Brain microvascular endothelial cell (primary cell): Measurements from ENCODE around the gene MAP3K5.
"Not testable (repeated sequence)": the region's sequence is repeated elsewhere in the genome, so short reads cannot be mapped to it uniquely, and the experiment has no call there.

Experiments used
- DNase-seq: peaks from one replicate; pipeline ENCODE4 v3.0.0-alpha.2; 2020
- H3K27ac ChIP-seq: fragments of 250-450 bp; sonication (Bioruptor Pico); 2 replicates; pipeline ENCODE4 v1.5.1; 2020; ENCODE audit warnings: mild to moderate bottlenecking, moderate library complexity
- H3K27me3 ChIP-seq: fragments of 250-450 bp; sonication (Bioruptor Pico); replicated peaks from 2 replicates; pipeline ENCODE4 v1.5.1; 2020; ENCODE audit warnings: mild to moderate bottlenecking
- H3K36me3 ChIP-seq: fragments of 250-450 bp; sonication (Bioruptor Pico); replicated peaks from 2 replicates; pipeline ENCODE4 v1.5.1; 2020; ENCODE audit warnings: mild to moderate bottlenecking
- H3K4me3 ChIP-seq: 2 replicates; pipeline ENCODE4 v1.5.1; 2011; ENCODE audit warnings: low read depth, mild to moderate bottlenecking, control low read depth, low read length, moderate library complexity
- CTCF ChIP-seq: IDR thresholded peaks from 2 replicates; pipeline ENCODE4 v1.5.1; 2011; ENCODE audit warnings: low read depth, mild to moderate bottlenecking, moderate library complexity, low read length, control low read depth, inconsistent platforms; ENCODE audit errors: missing control alignments
- in situ Hi-C: cut with HindIII; loops from 2 replicates; pipeline ENCODE4 v1.10.0; 2017; ENCODE audit warnings: low sequenced_read_pairs, low pct_ligation_motif_present

MAP3K5 gene

GRCh38 chr6:136592930-136593673, 199.2 kb downstream of the MAP3K5 start:
- Histone ChIP-seq H3K27ac (peak overlapping the region; percentile 87), H3K4me3 (no peak overlapping the region), H3K27me3 (no peaks in the 10 kb centered on the region), H3K36me3 (peaks cover 16% of the 10 kb centered on the region)
- peak; percentile 41 for DNase-seq
- no peak for TF ChIP-seq CTCF
- in situ Hi-C loops, result no loop called here

- Histone ChIP-seq H3K27me3 (no peaks in the 10 kb centered on the region), H3K36me3 (peaks cover 16% of the 10 kb centered on the region), H3K27ac (no peak overlapping the region), H3K4me3 (no peak overlapping the region)
- in situ Hi-C loops, result no loop called here
- no peak for TF ChIP-seq CTCF
- DNase-seq, result no peak
These were observed 200.7 kb downstream of the MAP3K5 start for GRCh38 chr6:136591617-136592016.

- H3K4me3 ChIP-seq, in situ Hi-C loops, H3K27ac ChIP-seq, DNase-seq, H3K27me3 ChIP-seq: not testable (repeated sequence)
- H3K36me3 ChIP-seq, result peaks cover 16% of the 10 kb centered on the region
These were observed 201.4 kb downstream of the MAP3K5 start for GRCh38 chr6:136590846-136591245.

- peak overlapping the region; percentile 3 for H3K27ac ChIP-seq
- no peak for TF ChIP-seq CTCF
- in situ Hi-C loops, result no loop called here
- no peaks in the 10 kb centered on the region for H3K27me3 ChIP-seq
- peaks cover 16% of the 10 kb centered on the region for H3K36me3 ChIP-seq
- DNase-seq, result no peak
- H3K4me3 ChIP-seq, result no peak overlapping the region
These were observed 204.8 kb downstream of the MAP3K5 start for GRCh38 chr6:136587527-136587926.

- Histone ChIP-seq H3K27me3 (no peaks in the 10 kb centered on the region), H3K27ac (peak overlapping the region; percentile 88), H3K4me3 (no peak overlapping the region), H3K36me3 (peaks cover 8% of the 10 kb centered on the region)
- in situ Hi-C loops, result no loop called here
- no peak for TF ChIP-seq CTCF
- peak; percentile 91 for DNase-seq
These were observed 206.0 kb downstream of the MAP3K5 start for GRCh38 chr6:136586295-136586694.

GRCh38 chr6:136585523-136585922, 206.8 kb downstream of the MAP3K5 start:
- not testable (repeated sequence) for H3K36me3 ChIP-seq
- H3K27ac ChIP-seq, result peak overlapping the region; percentile 88

GRCh38 chr6:136584290-136584689, 208.0 kb downstream of the MAP3K5 start:
- H3K4me3 ChIP-seq, H3K27ac ChIP-seq, H3K27me3 ChIP-seq, DNase-seq, H3K36me3 ChIP-seq, in situ Hi-C loops: not testable (repeated sequence)

More at GRCh38 chr6:136585523-136585922, 206.8 kb downstream of the MAP3K5 start:
- H3K27me3 ChIP-seq, H3K4me3 ChIP-seq, in situ Hi-C loops, DNase-seq: not testable (repeated sequence)
